EH (cell line): ENCODE data around the gene CELA2B.
"Not testable (repeated sequence)": the region's sequence is repeated elsewhere in the genome, so short reads cannot be mapped to it uniquely, and the experiment has no call there.

ENCODE experiments used
- DNase-seq: peaks from one replicate; pipeline ENCODE4 v3.0.0-alpha.2; 2015; ENCODE audit warnings: low read depth

CELA2B gene

DNA sequence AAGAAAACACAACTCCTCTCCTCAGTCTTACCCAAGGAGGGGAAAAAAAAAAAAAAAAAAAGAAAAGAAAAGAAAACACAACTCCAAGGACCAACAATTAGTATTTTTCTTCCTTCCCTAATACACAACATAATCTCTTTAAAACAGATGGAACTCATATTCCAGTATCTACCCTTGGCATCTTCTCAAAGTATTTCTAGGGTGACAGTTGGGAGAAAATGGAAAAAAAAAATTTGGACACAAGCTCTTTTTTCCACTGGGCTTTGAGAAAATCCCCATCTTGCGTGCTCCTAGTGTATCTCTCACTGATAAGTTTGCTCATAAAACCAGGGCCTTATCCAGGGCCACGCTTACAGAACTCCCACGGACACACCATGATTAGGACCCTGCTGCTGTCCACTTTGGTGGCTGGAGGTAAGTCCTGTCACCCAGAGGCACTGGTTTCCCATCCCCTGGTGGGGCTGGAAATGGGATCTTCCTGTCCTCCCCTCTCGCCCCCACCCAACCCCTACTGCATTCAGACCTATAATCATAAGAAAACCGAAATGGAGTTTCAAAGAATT, at the start of gene CELA2B:
CELA2B (plus strand) TSS at position 353 of the 563 bp plus-strand sequence; CDS start at position 375, 22 bp downstream.
- no peak for DNase-seq

DNA sequence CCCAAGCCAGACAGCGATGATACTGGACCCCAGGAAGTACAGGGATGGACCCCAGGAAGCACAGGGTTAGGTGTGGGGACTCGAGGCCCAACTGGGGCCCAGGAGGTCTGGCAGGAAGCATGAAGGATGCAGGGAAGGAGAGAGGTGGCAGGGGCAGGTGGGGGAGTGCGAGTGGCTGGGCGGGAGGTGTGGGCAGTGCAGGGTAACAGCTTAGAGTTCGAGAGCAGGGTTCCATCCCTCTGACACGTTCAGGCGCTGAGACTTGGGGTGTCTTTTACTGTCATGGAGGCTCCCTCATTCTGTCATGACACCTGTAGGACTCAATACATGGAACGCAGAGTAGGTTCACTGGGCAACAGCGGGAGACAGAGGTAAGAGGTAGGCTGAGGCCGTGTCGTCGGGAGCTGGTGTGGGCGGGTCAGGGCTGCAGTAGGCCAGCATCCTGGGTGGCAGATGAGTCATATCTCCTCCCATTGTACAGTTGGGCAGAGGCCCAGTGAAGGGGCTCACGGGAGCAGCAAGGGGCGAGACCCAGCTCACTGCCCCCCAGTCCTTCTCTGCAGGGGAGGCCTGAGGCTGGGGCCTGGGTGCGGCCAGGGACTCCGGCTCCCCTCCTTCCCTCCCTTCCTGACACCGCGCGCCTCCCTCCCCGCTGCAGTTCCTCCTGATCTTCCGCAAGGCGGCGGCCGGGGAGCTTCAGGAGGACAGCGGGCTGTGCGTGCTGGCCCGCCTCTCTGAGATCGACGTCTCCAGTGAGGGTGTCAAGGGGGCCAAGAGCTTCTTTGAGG, 49.2 kb upstream of the CELA2B start:
- peak; percentile 47 for DNase-seq

DNA sequence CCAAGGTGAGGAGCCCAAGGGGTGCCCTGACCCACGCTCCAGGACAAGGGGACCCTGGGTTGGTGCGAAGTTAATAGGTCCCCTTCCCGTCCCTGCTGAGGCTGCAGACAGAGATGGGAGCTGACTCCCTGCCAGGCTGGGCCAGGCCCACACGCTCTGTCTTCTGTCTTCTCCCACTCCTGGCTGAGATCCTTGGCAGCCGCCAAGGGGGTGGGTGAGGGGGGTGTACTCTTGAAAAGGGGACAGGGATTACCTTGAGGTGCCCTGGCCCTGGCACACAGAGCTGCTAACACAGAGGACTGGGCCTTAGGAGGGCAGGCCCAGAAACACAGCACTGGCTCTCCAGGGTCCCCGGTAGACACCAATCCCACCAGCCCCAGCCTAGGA, 48.6 kb upstream of the CELA2B start:
- no peak for DNase-seq

DNA sequence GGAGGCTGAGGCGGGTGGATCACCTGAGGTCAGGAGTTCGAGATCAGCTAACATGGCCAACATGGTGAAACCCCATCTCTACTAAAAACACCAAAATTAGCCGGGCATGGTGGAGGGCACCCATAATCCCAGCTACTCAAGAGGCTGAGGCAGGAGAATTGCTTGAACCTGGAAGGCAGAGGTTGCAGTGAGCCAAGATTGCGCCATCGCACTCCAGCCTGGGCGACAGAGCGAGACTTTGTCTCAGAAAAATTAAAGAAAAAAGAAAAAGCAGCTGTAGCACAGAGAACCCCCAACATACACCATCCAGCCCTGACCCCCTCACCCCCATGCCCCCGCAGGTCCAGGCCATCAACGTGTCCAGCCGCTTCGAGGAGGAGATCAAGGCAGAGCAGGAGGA, 47.7 kb upstream of the CELA2B start:
- not testable (repeated sequence) for DNase-seq

DNA sequence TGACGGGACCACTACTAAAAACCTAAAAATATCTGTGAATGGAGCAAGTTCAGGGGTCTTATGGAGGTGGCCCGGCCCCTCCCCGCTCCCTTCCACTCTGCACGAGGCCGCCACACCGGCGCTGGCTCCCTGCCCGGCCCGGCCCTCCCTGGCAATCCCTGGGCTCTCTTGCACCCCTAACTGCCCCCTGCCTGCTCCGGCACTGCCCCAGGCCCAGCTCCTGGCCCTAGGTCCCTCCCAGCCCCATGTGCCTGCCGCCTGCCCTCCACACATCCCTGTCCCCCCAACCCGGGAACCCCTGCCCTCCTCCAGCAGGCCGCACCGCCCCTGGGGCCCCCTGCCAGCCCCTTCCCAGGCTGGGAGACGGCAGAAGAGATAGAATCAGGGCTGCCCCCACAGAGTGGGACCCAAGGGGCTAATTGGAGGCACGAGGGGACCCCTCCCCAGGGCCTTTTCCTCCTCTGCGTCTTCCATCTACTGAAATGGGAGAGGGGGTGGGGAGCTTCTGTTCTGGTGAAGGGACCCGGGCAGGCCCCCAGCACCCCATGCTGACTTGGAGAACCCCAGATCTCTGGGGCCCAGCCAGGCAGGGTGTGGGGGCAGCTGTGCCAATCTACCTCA, 47.0 kb upstream of the CELA2B start:
- DNase-seq = no peak

DNA sequence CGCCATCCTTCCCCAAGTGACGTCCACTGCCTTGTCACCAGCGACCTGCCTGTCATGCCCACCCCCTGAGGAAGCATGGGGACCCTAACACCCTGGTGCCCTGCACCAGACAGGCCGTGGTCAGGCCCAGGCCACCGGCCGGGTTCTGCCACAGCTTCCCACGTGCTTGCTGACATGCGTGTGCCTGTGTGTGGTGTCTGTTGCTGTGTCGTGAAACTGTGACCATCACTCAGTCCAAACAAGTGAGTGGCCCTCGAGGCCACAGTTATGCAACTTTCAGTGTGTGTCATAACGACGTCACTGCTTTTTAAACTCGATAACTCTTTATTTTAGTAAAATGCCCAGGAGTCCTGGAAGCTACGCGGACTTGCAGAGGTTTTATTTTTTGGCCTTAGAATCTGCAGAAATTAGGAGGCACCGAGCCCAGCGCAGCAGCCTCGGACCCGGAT, 46.2 kb upstream of the CELA2B start:
- DNase-seq = peak; percentile 64

DNA sequence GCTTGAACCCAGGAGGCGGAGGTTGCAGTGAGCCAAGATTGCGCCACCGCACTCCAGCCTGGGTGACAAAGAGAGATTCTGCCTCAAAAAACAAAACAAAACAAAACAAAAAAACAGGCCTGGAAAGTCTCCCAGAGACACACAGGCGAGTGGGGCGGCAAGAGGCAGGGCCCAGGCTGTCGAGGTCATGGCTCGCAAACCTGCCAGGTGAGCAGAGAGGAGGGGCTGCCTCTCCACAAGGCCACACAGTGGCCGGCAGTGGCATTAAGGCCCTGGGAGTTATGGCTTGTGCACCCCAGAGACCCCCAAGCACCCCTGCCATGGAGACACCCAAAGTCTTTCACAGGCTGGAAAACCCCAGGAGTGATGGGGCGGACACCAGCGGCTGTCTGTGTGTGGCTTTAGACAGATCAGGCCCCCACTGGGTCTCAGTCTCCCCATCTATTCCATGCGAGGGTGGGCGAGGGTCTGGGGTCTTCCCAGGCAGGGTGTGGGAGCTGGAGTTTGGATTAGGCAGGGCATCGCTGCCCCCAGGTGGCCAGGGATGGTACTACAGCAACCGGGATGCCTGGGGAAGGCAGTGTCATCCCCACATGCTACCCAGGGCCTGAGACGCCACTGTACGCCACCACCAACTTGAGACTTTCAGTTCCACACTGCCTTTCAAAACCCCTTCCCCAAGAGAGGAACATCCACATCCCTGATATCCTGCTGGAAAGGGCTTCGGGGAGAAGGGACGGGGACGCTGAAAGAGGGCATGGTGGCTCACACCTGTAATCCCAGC, 44.9 kb upstream of the CELA2B start:
- peak; percentile 51 for DNase-seq

DNA sequence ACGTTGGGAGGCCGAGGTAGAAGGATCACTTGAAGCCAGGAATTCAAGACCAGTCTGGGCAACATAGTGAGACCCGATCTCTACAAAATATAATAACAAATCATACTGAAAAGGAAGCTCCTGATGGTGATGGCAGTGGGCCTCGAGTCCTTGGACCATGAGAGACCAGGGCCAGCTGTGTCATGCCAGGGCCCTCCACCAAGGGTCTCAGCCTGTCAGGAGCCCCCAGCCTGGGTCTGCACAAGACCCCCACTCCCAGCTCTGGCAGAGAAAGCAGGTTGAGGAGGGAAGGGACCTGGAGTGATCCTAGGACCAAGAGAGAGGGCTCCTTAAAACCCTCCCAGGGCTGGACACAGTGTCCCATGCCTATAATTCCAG, 44.3 kb upstream of the CELA2B start:
- no peak for DNase-seq

DNA sequence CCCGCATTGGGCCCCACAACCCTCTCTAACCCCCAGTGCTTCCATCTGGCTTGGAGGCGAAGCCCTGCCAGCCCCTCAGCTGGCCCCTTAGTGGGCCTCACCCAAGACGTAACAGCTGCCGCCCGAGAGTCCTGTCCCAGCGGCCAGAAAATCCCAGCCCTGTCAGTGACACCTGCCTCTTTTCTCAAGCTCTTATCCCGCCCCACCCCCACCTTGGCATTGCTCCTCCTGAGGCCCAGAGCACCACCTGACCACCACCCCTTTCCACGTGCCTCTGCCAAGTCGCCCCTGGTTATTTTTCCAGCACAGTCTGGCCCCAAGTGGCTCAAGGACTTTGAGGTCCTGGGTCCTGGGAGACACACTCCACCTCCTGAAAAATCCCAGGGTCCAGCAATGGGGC, 43.6 kb upstream of the CELA2B start:
- no peak for DNase-seq

DNA sequence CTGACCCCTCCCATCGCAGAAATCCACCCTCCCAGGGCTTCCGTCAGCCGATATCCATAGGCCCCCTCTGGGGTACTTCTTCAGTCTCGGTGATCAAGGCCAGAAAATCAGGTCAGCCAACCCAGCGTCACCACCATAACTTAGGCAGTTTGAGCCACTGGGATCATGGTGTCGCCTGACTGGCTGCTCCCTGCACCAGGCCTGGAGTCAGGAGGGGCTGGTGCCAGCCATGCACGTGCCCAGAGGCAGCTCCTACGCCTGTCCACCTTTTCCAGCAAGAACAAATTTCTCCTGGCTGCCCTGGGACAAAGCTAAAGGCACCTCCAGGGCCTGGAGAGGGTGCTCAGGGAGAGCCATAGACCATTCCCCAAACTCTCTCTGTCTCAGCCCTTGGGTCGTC, 42.4 kb upstream of the CELA2B start:
- DNase-seq = no peak

DNA sequence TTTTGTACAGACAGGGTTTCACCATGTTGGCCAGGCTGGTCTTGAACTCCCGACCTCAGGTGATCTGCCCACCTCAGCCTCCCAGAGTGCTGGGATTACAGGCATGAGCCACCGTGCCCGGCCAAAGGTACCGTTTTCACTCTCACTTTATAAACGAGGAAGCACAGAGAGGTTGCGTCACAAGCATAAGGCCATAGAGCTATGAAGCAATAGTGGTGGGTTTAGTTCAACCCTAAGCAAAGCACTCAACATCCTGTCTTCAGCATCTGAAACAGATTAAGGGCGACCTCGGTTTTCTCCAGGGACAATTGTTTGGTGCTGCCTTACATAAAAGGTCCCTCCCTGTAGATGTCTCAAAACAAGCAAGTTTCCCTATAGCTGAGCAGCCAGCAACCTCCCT, 41.2 kb upstream of the CELA2B start:
- peak; percentile 43 for DNase-seq

DNA sequence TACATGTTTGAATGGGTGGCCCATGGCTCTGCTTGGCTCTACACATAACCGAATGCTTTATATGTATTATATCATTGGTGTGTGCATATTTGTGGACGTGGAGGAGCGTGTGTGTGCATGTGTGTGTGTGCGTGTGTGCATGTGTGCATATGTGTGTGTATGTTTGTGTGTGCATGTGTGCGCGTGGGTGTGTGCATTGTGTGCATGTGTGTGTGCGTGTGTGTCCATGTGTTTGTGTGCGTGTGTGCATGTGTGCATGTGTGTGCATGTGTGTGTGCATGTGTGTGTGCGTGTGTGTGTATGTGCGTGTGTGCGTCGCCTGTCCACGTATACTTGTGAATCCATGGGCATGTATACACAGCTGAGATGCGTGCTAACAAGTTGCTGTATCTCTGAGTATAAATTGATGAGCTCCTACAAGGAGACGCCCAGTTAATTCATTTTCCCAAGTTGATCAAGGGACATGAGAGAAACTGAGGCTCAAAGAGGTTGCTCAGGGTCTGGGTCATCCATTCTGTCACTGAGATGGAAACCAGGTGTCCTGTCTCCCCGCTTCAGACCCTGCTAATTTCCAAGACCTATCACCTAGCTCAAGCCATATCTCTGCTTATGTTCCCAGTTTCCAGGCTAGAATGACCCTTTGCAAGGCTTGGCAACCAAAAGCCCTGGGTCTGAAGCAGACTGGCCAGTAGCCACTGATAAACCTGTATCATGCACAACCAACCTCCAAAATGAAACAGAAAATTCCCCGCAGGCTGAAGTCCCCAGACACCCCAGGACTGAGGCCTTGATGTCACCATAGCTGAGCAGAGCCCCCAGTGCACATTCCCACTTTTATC, 40.4 kb upstream of the CELA2B start:
- no peak for DNase-seq

DNA sequence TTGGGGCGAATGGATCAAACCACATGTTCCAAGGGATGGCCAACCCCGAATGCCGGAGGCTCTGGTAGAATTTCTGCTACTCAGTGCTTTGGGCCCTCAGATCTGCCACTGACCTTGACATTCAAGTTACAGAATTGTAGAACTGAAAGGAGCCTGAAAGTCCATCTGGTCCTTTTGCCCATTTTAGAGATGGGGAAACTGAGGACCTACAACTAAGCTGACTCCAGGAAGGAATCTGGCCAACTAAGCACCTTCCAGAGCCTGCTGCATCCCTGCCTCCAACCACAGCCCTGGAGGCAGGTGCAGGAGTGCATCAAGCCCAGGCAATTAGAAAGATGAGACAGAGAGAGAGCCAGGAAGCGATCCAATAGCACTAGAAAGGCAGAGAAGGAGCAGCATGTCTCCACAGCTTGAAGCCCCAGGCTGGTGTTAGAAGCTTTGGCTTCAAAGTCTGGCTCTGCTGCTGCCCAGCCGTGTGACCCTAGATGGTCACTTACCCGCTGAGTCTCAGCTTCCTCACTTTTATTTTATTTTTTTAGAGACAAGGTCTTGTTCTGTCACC, 38.9 kb upstream of the CELA2B start:
- DNase-seq = no peak

DNA sequence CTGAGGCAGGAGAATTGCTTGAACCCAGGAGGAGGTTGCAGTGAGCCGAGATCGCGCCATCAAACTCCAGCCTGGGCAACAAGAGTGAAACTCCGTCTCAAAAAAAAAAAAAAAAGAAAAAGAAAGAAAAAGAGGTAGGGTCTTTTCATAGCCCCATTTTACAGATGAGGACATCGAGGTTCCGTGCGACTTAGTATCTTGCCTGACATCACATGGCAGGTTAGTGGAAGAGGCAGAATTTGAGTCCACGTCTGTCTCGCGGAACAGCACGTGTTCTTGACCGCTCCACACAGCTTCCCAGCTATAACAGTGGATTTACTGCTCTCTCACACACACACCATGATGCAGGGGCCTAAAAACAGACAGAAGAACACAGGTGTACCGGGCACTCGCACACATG, 36.6 kb upstream of the CELA2B start:
- no peak for DNase-seq

DNA sequence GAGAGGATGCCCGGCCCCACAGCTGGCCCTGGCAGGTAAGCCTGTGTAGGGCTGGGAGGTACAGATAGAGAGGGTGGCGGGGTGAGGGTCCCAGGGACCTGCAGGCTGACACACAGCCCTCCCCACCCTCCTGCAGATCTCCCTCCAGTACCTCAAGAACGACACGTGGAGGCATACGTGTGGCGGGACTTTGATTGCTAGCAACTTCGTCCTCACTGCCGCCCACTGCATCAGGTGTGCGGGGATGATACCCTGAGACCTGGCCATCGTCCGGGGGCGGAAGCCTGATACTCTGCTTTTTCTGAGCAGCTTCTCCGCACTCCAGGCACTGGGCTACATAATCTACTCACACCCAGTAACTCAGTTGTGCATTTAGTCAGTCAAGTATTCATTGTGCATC, 35.5 kb upstream of the CELA2B start:
- DNase-seq = no peak

DNA sequence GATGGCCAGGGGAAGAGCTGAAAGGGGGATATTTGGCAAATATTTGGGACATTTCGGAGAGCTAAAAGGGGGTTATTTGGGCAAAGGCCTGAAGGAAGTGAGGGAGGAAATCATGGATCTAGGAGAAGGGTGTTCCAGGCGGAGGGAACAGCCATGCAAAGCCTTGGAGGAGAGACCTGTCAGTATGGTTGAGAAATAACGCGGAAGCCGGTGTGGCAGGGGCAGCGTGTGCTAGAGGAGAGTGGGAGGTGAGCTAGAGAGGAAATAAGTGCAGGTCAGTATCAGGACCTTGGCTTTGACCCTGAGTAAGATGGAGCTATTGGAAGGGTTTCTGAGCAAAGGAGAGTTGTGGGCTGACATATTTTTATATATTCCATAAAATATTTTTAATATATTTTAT, 34.7 kb upstream of the CELA2B start:
- no peak for DNase-seq

DNA sequence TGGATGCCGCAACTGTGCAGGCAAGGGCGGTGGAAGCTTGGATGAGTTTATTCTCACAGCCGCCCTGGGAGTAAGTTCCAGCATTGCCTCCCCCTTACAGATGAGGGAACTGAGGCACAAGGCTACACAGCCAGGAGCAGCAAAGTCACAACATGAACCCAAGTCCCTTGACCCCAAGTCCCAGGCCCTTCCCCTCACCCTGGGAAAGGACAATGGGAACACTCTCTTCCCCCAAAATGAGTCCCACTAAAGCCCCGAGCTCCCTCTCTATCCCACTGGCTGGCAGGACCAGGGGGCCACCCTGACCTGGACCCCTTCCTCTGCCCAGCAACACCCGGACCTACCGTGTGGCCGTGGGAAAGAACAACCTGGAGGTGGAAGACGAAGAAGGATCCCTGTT, 33.8 kb upstream of the CELA2B start:
- no peak for DNase-seq

DNA sequence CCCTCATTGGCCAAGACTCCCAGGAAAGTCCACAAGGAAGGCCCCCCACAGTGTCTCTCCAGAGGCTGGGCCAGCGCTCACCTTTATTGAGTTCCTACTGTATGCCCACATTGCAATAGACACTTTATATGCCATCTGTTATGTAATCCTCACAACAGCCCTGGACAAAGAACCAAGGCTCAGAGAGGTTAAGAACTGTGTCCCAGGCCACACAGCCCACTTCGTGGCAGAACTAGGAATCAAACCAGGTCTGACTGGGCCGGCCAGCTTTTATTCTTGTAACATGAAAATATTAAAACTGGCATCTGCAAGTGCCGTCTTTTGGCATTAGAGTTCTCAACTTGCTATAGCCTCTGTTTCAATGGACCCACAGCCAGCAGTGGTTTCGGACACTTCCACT, 33.1 kb upstream of the CELA2B start:
- DNase-seq = no peak

DNA sequence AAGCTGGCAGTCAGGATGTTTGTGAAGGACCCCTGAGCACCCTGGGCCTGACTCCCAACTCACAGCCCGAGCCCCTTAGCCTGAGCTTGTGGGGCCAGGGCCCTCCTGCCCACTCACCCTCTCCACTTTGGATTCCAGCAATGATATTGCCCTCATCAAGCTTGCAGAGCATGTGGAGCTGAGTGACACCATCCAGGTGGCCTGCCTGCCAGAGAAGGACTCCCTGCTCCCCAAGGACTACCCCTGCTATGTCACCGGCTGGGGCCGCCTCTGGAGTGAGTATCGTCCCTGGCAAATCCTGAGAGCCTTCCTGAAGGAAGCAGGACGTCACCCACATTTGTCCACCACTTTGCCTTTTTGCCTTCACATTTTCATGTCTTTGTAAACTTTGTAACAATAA, 32.6 kb upstream of the CELA2B start:
- no peak for DNase-seq

DNA sequence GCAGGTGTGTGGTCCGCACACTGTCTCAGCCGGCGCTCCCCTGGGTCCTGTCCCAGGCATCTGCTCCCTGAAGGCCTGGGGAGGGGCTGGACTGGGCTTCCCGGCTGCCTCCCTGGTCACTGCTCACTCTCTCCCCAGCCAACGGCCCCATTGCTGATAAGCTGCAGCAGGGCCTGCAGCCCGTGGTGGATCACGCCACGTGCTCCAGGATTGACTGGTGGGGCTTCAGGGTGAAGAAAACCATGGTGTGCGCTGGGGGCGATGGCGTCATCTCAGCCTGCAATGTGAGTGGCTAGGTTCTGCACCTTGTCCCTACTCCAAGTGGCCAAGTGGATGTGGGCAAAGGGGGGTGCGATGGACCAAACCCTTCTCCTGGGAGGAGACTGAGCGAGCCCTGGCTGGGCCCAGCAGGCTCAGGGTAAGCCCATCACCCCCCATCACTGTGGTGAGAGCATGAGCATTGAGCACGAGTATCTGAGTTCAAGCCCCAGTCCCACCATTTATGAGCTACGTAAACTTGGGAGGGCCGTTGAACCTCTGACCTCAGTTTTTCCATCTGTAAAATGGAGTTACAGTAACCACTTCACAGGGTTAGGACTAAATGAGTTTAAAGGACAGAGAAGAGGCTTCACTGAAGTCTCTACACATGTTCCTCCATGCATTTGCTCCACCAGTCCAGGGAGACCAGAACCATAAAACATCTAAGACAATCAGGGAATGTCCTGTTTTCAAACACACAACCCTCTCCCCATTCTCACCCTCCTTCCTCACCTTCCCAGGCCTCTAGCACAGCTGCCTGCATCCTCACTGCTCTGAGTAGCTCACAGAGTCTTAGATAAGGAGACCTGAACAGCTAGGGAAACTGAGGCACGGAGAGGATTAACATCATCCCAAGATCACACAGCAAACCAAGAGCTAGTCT, 31.2 kb upstream of the CELA2B start:
- DNase-seq = no peak
